WTC11 (cell line): ENCODE data around the gene RRBP1. TPM values are rescaled to one million over a fixed set of nuclear protein-coding genes. Genes with fewer than 3 reads are reported as not detected.
A peak's percentile ranks its signal among the peaks of the same experiment; 100 is the strongest.

Experiments
- ATAC-seq: fragments of 200-7000 bp; cut with Tn5 transposase; 2 replicates; pipeline ENCODE4 v1.10.0; 2021; ENCODE audit warnings: mild to moderate bottlenecking, moderate library complexity
- CTCF ChIA-PET: fragments of 300-600 bp; sonication (Branson Sonifier 250); formaldehyde crosslinking; loops from one replicate; lab custom pipeline; 2021; ENCODE audit warnings: antibody characterized with exemption; lab: Charles Lee
- POLR2A ChIA-PET: fragments of 350-600 bp; sonication (Branson Sonifier 250); formaldehyde crosslinking; loops from one replicate; lab custom pipeline; 2021; ENCODE audit warnings: antibody characterized with exemption; lab: Charles Lee
- DNase-seq: peaks from one replicate; pipeline ENCODE4 v3.0.0; 2021; ENCODE audit warnings: low spot score
- H3K27ac Mint-ChIP-seq: 2 replicates; pipeline ENCODE4 v1.8.0; 2021; ENCODE audit warnings: mixed read lengths
- H3K27me3 Mint-ChIP-seq: 2 replicates; pipeline ENCODE4 v1.8.0; 2021; ENCODE audit warnings: low read depth, mild to moderate bottlenecking, moderate library complexity, mixed read lengths
- H3K36me3 Mint-ChIP-seq: 2 replicates; pipeline ENCODE4 v1.8.0; 2021; ENCODE audit warnings: mixed read lengths
- H3K4me1 Mint-ChIP-seq: 2 replicates; pipeline ENCODE4 v1.8.0; 2022; ENCODE audit warnings: mixed read lengths
- H3K4me3 Mint-ChIP-seq: 2 replicates; pipeline ENCODE4 v1.8.0; 2021; ENCODE audit warnings: mild to moderate bottlenecking, moderate library complexity, mixed read lengths
- H3K9me3 Mint-ChIP-seq: 2 replicates; pipeline ENCODE4 v1.8.0; 2021; ENCODE audit warnings: mixed read lengths
- CBFB ChIP-seq: sonication (generic); formaldehyde crosslinking; IDR thresholded peaks from 2 replicates; pipeline ENCODE4 v1.8.1; 2022; ENCODE audit warnings: mild to moderate bottlenecking, low read depth, missing genetic modification reagents
- CREB1 ChIP-seq: sonication (generic); formaldehyde crosslinking; IDR thresholded peaks from 2 replicates; pipeline ENCODE4 v1.8.0; 2023; ENCODE audit warnings: mild to moderate bottlenecking, missing genetic modification reagents
- EMX1 ChIP-seq: fragments of 250-450 bp; sonication (Bioruptor Pico); IDR thresholded peaks from 2 replicates; pipeline ENCODE4 v1.8.0; 2021; ENCODE audit warnings: mild to moderate bottlenecking
- ETV6 ChIP-seq: sonication (generic); formaldehyde crosslinking; IDR thresholded peaks from 2 replicates; pipeline ENCODE4 v1.8.1; 2022; ENCODE audit warnings: mild to moderate bottlenecking, missing genetic modification reagents
- JUN ChIP-seq: sonication (generic); formaldehyde crosslinking; IDR thresholded peaks from 2 replicates; pipeline ENCODE4 v1.8.0; 2023; ENCODE audit warnings: mild to moderate bottlenecking, missing genetic modification reagents
- NFATC4 ChIP-seq: fragments of 250-450 bp; sonication (Bioruptor Pico); IDR thresholded peaks from 2 replicates; pipeline ENCODE4 v1.9.0; 2021; ENCODE audit warnings: mild to moderate bottlenecking
- NFE2L1 ChIP-seq: sonication (generic); formaldehyde crosslinking; IDR thresholded peaks from 2 replicates; pipeline ENCODE4 v1.8.1; 2023; ENCODE audit warnings: missing genetic modification reagents
- NFYB ChIP-seq: sonication (generic); formaldehyde crosslinking; conservative IDR thresholded peaks from 2 replicates; pipeline ENCODE4 v1.8.0; 2022; ENCODE audit warnings: low read depth, missing genetic modification reagents
- RORB ChIP-seq: fragments of 250-450 bp; sonication (Bioruptor Pico); IDR thresholded peaks from 2 replicates; pipeline ENCODE4 v1.9.0; 2021; ENCODE audit warnings: mild to moderate bottlenecking
- SMAD3 ChIP-seq: sonication (generic); formaldehyde crosslinking; IDR thresholded peaks from 2 replicates; pipeline ENCODE4 v1.8.0; 2022; ENCODE audit warnings: missing genetic modification reagents, mild to moderate bottlenecking, borderline replicate concordance
- SMAD4 ChIP-seq: sonication (generic); formaldehyde crosslinking; IDR thresholded peaks from 2 replicates; pipeline ENCODE4 v1.8.0; 2022; ENCODE audit warnings: mild to moderate bottlenecking, missing genetic modification reagents
- TCF7 ChIP-seq: sonication (generic); formaldehyde crosslinking; IDR thresholded peaks from 2 replicates; pipeline ENCODE4 v1.8.0; 2022; ENCODE audit warnings: mild to moderate bottlenecking, low read depth, missing genetic modification reagents, moderate library complexity
- TP53 ChIP-seq: sonication (generic); formaldehyde crosslinking; IDR thresholded peaks from 2 replicates; pipeline ENCODE4 v1.8.1; 2023; ENCODE audit warnings: mild to moderate bottlenecking, missing genetic modification reagents
- ZNF138 ChIP-seq: sonication (generic); formaldehyde crosslinking; conservative IDR thresholded peaks from 2 replicates; pipeline ENCODE4 v1.8.1; 2022; ENCODE audit warnings: mild to moderate bottlenecking, moderate library complexity, missing genetic modification reagents
- total RNA-seq: library from RNA; stranded (reverse); gene quantifications from 3 replicates; pipeline ENCODE4 v1.2.3, GENCODE V29; 2021
- TF ChIP-seq, protein P1 (sequence below): fragments of 200-600 bp; IDR thresholded peaks from 2 replicates; pipeline ENCODE4 v1.8.0; 2022; ENCODE audit warnings: antibody characterized with exemption
- TF ChIP-seq, protein P2 (sequence below): sonication (generic); formaldehyde crosslinking; conservative IDR thresholded peaks from 2 replicates; pipeline ENCODE4 v1.8.1; 2023; ENCODE audit warnings: mild to moderate bottlenecking, low read depth, missing genetic modification reagents, moderate library complexity
- TF ChIP-seq, protein P3 (sequence below): sonication (generic); formaldehyde crosslinking; IDR thresholded peaks from 2 replicates; pipeline ENCODE4 v1.8.1; 2022; ENCODE audit warnings: mild to moderate bottlenecking, missing genetic modification reagents, moderate library complexity, borderline replicate concordance
- TF ChIP-seq, protein P4 (sequence below): sonication (generic); formaldehyde crosslinking; IDR thresholded peaks from 2 replicates; pipeline ENCODE4 v1.8.1; 2023; ENCODE audit warnings: mild to moderate bottlenecking, missing genetic modification reagents
- TF ChIP-seq, protein P5 (sequence below): fragments of 250-450 bp; sonication (Bioruptor Pico); IDR thresholded peaks from 2 replicates; pipeline ENCODE4 v2.1.2; 2022; ENCODE audit warnings: mild to moderate bottlenecking, moderate library complexity
- TF ChIP-seq, protein P6 (sequence below): sonication (generic); formaldehyde crosslinking; IDR thresholded peaks from 2 replicates; pipeline ENCODE4 v1.8.0; 2023; ENCODE audit warnings: missing genetic modification reagents, mild to moderate bottlenecking, borderline replicate concordance

Gene RRBP1
- total RNA-seq, 1 experiment from 2014 or later: 171 TPM

DNA sequence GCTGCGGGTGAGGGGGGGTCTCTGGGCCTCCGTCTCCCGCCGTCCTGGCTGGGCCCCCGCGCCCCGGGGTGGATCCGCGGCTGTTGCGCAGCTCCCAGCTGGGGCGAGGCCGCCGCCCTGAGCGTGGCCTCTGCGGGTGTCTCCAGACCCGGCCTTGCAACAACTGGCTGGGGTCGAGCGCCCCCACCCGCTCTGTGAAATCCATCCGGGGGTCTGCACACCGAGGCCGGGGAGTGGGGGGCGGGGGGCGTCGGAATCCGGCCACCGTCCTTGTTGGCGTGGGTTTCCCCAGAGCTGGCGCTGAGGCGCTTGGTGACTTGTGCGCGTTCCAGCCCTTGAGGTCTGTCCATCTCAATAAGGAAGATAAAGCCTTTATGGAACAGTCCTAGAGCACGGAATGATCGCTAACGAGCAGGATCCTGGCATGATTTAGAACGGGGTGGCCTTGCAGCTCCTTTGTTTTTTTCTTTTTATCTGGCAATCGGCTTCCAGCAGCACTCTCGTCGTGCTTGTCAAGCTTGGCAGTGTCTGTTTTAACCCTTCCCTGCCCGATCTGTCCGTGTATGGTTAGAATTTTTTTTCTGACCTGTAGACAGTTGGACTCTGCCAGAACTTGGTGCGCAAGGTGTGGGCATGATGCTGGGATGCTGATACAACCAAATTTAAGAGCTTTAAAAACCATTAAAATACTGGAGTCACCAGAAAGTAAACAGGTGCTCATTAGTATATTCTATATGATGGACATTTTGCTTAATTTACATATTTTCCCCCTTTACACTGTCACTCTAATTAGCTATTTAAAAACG lies 111.5 kb downstream of the RRBP1 start (continued):
- TF ChIP-seq ZNF138 (CRISPR knock-in tag): 0 out of 2 replicates have a peak, but pooled peaks have one; percentile 53

DNA sequence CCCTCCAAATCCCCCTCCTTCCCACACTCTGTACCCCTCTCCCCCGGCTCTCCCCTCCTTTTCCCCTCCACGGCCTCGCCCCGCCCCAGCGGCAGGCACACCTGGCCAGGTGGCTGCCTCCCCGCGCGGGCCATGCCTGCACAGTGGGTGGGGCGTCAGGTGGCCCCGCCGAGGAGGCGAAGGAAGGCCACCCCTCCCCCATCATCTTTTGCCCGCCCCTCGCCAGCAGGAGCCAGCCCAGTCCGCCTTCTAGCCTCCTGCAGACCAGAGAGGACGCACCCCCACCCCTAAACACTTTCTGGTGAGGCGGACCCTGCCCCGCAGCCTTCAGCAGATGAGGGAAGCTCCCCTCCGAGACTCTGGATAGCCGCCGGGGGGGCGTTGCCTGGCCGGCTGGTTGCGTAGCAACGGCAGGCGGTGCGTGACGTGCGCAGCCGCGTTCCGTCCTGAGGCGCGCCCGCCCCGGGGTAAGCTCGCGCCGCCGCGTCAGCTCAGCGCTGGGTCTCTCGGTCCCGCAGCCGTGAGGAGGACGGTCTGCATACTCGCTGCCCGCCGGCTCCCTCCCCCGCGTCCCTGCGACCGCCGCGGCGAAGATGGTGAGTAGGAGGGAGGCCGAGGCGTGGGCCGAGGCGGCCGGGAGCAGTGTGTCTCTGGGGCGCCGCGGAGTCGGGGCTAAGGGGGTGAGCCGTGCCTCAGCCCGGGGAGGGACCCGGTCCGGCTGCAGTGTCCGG lies 112.3 kb downstream of the RRBP1 start, which contains the start of gene DSTN:
TSS of gene DSTN (plus strand) at position 460 of the 731 bp plus-strand sequence. CDS start at position 594, 134 bp downstream.
- H3K9me3 Mint-ChIP-seq: peaks cover 4% of the 10 kb centered on the region; the same call in 1 of the 2 replicates
- POLR2A ChIA-PET: interaction anchor here (0.6 to 2.7 kb wide), 17 partner anchors 8 to 400 kb away, joined by 3 to 23 read pairs (median 6); partner anchors contain the start of genes BFSP1, MGME1, RRBP1 and SNX5
- peak; percentile 97 for DNase-seq
- peak within 1 kb of the TSS; percentile 88 for H3K4me3 Mint-ChIP-seq
- peak within 1 kb of the TSS; percentile 94 for H3K27ac Mint-ChIP-seq
- peak; percentile 93 for ATAC-seq
- no peaks in the 10 kb centered on the region for H3K27me3 Mint-ChIP-seq
- CTCF ChIA-PET: interaction anchor here (0.7 to 1.9 kb wide), 14 partner anchors 10 to 369 kb away, joined by 3 to 12 read pairs (median 4); partner anchors contain the start of genes BFSP1 and RRBP1
- peaks cover 50% of the 10 kb centered on the region for H3K4me1 Mint-ChIP-seq
- H3K36me3 Mint-ChIP-seq: 0 out of 2 replicates have a peak, but pooled peaks cover 2% of the 10 kb centered on the region
- TF ChIP-seq CBFB (CRISPR knock-in tag): peak; percentile 87; the same call in 1 of the 2 replicates
- TF ChIP-seq RORB (CRISPR knock-in tag): no peak
- TF ChIP-seq ETV6: no peak; the same call in 1 of the 2 replicates
- TF ChIP-seq, protein P1, sequence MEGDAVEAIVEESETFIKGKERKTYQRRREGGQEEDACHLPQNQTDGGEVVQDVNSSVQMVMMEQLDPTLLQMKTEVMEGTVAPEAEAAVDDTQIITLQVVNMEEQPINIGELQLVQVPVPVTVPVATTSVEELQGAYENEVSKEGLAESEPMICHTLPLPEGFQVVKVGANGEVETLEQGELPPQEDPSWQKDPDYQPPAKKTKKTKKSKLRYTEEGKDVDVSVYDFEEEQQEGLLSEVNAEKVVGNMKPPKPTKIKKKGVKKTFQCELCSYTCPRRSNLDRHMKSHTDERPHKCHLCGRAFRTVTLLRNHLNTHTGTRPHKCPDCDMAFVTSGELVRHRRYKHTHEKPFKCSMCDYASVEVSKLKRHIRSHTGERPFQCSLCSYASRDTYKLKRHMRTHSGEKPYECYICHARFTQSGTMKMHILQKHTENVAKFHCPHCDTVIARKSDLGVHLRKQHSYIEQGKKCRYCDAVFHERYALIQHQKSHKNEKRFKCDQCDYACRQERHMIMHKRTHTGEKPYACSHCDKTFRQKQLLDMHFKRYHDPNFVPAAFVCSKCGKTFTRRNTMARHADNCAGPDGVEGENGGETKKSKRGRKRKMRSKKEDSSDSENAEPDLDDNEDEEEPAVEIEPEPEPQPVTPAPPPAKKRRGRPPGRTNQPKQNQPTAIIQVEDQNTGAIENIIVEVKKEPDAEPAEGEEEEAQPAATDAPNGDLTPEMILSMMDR: no peak
- no peak for TF ChIP-seq NFATC4 (CRISPR knock-in tag)
- no peak for TF ChIP-seq CREB1
- TF ChIP-seq, protein P2, sequence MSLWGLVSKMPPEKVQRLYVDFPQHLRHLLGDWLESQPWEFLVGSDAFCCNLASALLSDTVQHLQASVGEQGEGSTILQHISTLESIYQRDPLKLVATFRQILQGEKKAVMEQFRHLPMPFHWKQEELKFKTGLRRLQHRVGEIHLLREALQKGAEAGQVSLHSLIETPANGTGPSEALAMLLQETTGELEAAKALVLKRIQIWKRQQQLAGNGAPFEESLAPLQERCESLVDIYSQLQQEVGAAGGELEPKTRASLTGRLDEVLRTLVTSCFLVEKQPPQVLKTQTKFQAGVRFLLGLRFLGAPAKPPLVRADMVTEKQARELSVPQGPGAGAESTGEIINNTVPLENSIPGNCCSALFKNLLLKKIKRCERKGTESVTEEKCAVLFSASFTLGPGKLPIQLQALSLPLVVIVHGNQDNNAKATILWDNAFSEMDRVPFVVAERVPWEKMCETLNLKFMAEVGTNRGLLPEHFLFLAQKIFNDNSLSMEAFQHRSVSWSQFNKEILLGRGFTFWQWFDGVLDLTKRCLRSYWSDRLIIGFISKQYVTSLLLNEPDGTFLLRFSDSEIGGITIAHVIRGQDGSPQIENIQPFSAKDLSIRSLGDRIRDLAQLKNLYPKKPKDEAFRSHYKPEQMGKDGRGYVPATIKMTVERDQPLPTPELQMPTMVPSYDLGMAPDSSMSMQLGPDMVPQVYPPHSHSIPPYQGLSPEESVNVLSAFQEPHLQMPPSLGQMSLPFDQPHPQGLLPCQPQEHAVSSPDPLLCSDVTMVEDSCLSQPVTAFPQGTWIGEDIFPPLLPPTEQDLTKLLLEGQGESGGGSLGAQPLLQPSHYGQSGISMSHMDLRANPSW: no peak
- no peak for TF ChIP-seq TCF7
- TF ChIP-seq, protein P3, sequence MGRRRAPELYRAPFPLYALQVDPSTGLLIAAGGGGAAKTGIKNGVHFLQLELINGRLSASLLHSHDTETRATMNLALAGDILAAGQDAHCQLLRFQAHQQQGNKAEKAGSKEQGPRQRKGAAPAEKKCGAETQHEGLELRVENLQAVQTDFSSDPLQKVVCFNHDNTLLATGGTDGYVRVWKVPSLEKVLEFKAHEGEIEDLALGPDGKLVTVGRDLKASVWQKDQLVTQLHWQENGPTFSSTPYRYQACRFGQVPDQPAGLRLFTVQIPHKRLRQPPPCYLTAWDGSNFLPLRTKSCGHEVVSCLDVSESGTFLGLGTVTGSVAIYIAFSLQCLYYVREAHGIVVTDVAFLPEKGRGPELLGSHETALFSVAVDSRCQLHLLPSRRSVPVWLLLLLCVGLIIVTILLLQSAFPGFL: no peak
- no peak for TF ChIP-seq TP53 (CRISPR knock-in tag)
- TF ChIP-seq, protein P4, sequence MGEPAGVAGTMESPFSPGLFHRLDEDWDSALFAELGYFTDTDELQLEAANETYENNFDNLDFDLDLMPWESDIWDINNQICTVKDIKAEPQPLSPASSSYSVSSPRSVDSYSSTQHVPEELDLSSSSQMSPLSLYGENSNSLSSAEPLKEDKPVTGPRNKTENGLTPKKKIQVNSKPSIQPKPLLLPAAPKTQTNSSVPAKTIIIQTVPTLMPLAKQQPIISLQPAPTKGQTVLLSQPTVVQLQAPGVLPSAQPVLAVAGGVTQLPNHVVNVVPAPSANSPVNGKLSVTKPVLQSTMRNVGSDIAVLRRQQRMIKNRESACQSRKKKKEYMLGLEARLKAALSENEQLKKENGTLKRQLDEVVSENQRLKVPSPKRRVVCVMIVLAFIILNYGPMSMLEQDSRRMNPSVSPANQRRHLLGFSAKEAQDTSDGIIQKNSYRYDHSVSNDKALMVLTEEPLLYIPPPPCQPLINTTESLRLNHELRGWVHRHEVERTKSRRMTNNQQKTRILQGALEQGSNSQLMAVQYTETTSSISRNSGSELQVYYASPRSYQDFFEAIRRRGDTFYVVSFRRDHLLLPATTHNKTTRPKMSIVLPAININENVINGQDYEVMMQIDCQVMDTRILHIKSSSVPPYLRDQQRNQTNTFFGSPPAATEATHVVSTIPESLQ: no peak
- TF ChIP-seq, protein P5, sequence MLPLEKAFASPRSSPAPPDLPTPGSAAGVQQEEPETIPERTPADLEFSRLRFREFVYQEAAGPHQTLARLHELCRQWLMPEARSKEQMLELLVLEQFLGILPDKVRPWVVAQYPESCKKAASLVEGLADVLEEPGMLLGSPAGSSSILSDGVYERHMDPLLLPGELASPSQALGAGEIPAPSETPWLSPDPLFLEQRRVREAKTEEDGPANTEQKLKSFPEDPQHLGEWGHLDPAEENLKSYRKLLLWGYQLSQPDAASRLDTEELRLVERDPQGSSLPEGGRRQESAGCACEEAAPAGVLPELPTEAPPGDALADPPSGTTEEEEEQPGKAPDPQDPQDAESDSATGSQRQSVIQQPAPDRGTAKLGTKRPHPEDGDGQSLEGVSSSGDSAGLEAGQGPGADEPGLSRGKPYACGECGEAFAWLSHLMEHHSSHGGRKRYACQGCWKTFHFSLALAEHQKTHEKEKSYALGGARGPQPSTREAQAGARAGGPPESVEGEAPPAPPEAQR (CRISPR knock-in tag): no peak
- TF ChIP-seq, protein P6, sequence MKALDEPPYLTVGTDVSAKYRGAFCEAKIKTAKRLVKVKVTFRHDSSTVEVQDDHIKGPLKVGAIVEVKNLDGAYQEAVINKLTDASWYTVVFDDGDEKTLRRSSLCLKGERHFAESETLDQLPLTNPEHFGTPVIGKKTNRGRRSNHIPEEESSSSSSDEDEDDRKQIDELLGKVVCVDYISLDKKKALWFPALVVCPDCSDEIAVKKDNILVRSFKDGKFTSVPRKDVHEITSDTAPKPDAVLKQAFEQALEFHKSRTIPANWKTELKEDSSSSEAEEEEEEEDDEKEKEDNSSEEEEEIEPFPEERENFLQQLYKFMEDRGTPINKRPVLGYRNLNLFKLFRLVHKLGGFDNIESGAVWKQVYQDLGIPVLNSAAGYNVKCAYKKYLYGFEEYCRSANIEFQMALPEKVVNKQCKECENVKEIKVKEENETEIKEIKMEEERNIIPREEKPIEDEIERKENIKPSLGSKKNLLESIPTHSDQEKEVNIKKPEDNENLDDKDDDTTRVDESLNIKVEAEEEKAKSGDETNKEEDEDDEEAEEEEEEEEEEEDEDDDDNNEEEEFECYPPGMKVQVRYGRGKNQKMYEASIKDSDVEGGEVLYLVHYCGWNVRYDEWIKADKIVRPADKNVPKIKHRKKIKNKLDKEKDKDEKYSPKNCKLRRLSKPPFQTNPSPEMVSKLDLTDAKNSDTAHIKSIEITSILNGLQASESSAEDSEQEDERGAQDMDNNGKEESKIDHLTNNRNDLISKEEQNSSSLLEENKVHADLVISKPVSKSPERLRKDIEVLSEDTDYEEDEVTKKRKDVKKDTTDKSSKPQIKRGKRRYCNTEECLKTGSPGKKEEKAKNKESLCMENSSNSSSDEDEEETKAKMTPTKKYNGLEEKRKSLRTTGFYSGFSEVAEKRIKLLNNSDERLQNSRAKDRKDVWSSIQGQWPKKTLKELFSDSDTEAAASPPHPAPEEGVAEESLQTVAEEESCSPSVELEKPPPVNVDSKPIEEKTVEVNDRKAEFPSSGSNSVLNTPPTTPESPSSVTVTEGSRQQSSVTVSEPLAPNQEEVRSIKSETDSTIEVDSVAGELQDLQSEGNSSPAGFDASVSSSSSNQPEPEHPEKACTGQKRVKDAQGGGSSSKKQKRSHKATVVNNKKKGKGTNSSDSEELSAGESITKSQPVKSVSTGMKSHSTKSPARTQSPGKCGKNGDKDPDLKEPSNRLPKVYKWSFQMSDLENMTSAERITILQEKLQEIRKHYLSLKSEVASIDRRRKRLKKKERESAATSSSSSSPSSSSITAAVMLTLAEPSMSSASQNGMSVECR (CRISPR knock-in tag): no peak; the same call in 1 of the 2 replicates
- TF ChIP-seq JUN (CRISPR knock-in tag): peak; percentile 81; the same call in 1 of the 2 replicates
- TF ChIP-seq NFYB (CRISPR knock-in tag): no peak
- no peak for TF ChIP-seq ZNF138 (CRISPR knock-in tag)
- no peak for TF ChIP-seq EMX1 (CRISPR knock-in tag)
- TF ChIP-seq SMAD3: no peak
- TF ChIP-seq NFE2L1 (CRISPR knock-in tag): no peak
- TF ChIP-seq SMAD4 (CRISPR knock-in tag): peak; percentile 16; the same call in 1 of the 2 replicates
